PC-3 (cell line): ENCODE results near the gene RND3. TPM values are rescaled to one million over a fixed set of nuclear protein-coding genes. Genes with fewer than 3 reads are reported as not detected.

Experiments
- ATAC-seq: fragments of 200-7000 bp; cut with Tn5 transposase; 2 replicates; pipeline ENCODE4 v1.9.1; 2020; ENCODE audit warnings: mild to moderate bottlenecking, moderate library complexity
- BruUV-seq: library from RNA; stranded (reverse); fragments of 400-500 nt; replicated peaks from 2 replicates; lab custom pipeline; 2021; lab: Mats Ljungman, UMichigan
- CTCF ChIA-PET: fragments of 300-600 bp; sonication (Branson Sonifier 250); formaldehyde crosslinking; loops from one replicate; lab custom pipeline; 2022; ENCODE audit warnings: antibody characterized with exemption; lab: Charles Lee
- POLR2A ChIA-PET: fragments of 300-600 bp; sonication (Branson Sonifier 250); formaldehyde crosslinking; loops from one replicate; lab custom pipeline; 2022; ENCODE audit warnings: antibody characterized with exemption; ENCODE audit not compliant: unreplicated experiment; lab: Charles Lee
- DNase-seq: peaks from one replicate; pipeline ENCODE4 v3.0.0-alpha.2; 2015
- H2AFZ ChIP-seq: fragments of 300-600 bp; sonication (generic); 2 replicates; pipeline ENCODE4 v1.6.0; 2016; ENCODE audit warnings: antibody characterized with exemption, low read length
- H3F3A ChIP-seq: fragments of 300-600 bp; sonication (generic); one replicate; pipeline ENCODE4 v1.6.0; 2017; ENCODE audit warnings: antibody characterized with exemption, low read length, control low read depth, mild to moderate bottlenecking; ENCODE audit not compliant: unreplicated experiment
- H3K27ac ChIP-seq: fragments of 300-600 bp; sonication (generic); 2 replicates; pipeline ENCODE4 v1.5.1; 2016; ENCODE audit warnings: mild to moderate bottlenecking, low read length
- H3K27me3 ChIP-seq: fragments of 300-600 bp; sonication (generic); 2 replicates; pipeline ENCODE4 v1.6.1; 2016; ENCODE audit warnings: low read length, mixed read lengths
- H3K36me3 ChIP-seq: fragments of 300-600 bp; sonication (generic); 2 replicates; pipeline ENCODE4 v1.6.1; 2016; ENCODE audit warnings: low read depth, mixed run types, low read length, mixed read lengths
- H3K4me1 ChIP-seq: fragments of 300-600 bp; sonication (generic); 2 replicates; pipeline ENCODE4 v1.5.1; 2016; ENCODE audit warnings: low read length; ENCODE audit not compliant: insufficient read depth
- H3K4me2 ChIP-seq: fragments of 300-600 bp; sonication (generic); 2 replicates; pipeline ENCODE4 v1.6.0; 2016; ENCODE audit warnings: low read length
- H3K4me3 ChIP-seq: fragments of 300-600 bp; sonication (generic); 2 replicates; pipeline ENCODE4 v1.5.1; 2016; ENCODE audit warnings: mild to moderate bottlenecking, low read length, mixed read lengths
- H3K79me2 ChIP-seq: fragments of 300-600 bp; sonication (generic); 2 replicates; pipeline ENCODE4 v1.6.1; 2017; ENCODE audit warnings: low read length, mixed read lengths
- H3K9ac ChIP-seq: fragments of 300-600 bp; sonication (generic); 2 replicates; pipeline ENCODE4 v1.6.0; 2016; ENCODE audit warnings: mild to moderate bottlenecking, low read length
- H3K9me2 ChIP-seq: fragments of 300-600 bp; sonication (generic); replicated peaks from 2 replicates; pipeline ENCODE4 v1.6.1; 2016; ENCODE audit warnings: mixed run types, low read length, mixed read lengths
- H3K9me3 ChIP-seq: fragments of 300-600 bp; sonication (generic); 2 replicates; pipeline ENCODE4 v1.6.1; 2016; ENCODE audit warnings: low read length, mixed read lengths
- H4K20me1 ChIP-seq: fragments of 300-600 bp; sonication (generic); 2 replicates; pipeline ENCODE4 v1.6.1; 2016; ENCODE audit warnings: low read length, mixed read lengths
- CTCF ChIP-seq: fragments of 300-600 bp; sonication (generic); conservative IDR thresholded peaks from 2 replicates; pipeline ENCODE4 v1.5.1; 2017; ENCODE audit warnings: antibody characterized with exemption, low read depth, mild to moderate bottlenecking, low read length
- EZH2 ChIP-seq: fragments of 300-600 bp; sonication (generic); IDR thresholded peaks from one replicate; pipeline ENCODE4 v1.6.1; 2017; ENCODE audit warnings: antibody characterized with exemption, mild to moderate bottlenecking, low read length; ENCODE audit not compliant: unreplicated experiment
- EZH2phosphoT487 ChIP-seq: fragments of 300-600 bp; sonication (generic); IDR thresholded peaks from 2 replicates; pipeline ENCODE4 v1.6.1; 2018; ENCODE audit warnings: mild to moderate bottlenecking, antibody characterized with exemption, low read length, borderline replicate concordance
- intact Hi-C: fragments of 100-400 bp; cut with micrococcal nuclease; formaldehyde crosslinking; loops from 2 replicates; pipeline ENCODE4 v1.9.0; 2023
- total RNA-seq: library from RNA; depleted of rRNA; stranded (reverse); fragments of >200 nt; gene quantifications from 2 replicates; pipeline ENCODE4 v1.2.3, GENCODE V29; 2014

Gene RND3
- total RNA-seq, 1 experiment from 2014 or later: 201 TPM

- Histone ChIP-seq H3K9ac (no peak overlapping the region), H3K9me3 (no peaks in the 10 kb centered on the region), H3K4me1 (peaks cover 9% of the 10 kb centered on the region; the same call in 1 of the 2 replicates), H3K4me2 (no peak overlapping the region), H3K4me3 (no peak overlapping the region), H3K9me2 (no peaks in the 10 kb centered on the region), H3K79me2 (no peaks in the 10 kb centered on the region), H3K36me3 (no peaks in the 10 kb centered on the region), H4K20me1 (no peaks in the 10 kb centered on the region), H3K27ac (no peak overlapping the region), H3F3A (no peaks in the 10 kb centered on the region), H3K27me3 (no peaks in the 10 kb centered on the region), H2AFZ (no peak overlapping the region)
- BruUV-seq: no TSS peak
- TF ChIP-seq EZH2phosphoT487: no peak
- no peak for TF ChIP-seq EZH2
- TF ChIP-seq CTCF: 0 out of 2 replicates have a peak, but pooled peaks have one; percentile 9
- ATAC-seq (no peak), DNase-seq (no peak)
- intact Hi-C loops: no loop called here
- ChIA-PET POLR2A (interaction anchor here (0.7 kb wide), 1 partner anchor 12 kb away, joined by 16 read pairs; no protein-coding TSS in a partner anchor), CTCF (no interaction called here)
Observed at GRCh38 chr2:150425121-150425955, 62.1 kb downstream of the RND3 start.

- no peak overlapping the region for H3K9ac ChIP-seq
- TF ChIP-seq CTCF (no peak), EZH2phosphoT487 (no peak), EZH2 (no peak)
- intact Hi-C loops: no loop called here
- H3F3A ChIP-seq: no peaks in the 10 kb centered on the region
- no peak overlapping the region for H2AFZ ChIP-seq
- H3K4me3 ChIP-seq: no peak overlapping the region
- ATAC-seq (no peak), DNase-seq (no peak)
- H3K9me3 ChIP-seq: no peaks in the 10 kb centered on the region
- no peaks in the 10 kb centered on the region for H3K79me2 ChIP-seq
- H3K4me2 ChIP-seq: no peak overlapping the region
- no peaks in the 10 kb centered on the region for H3K9me2 ChIP-seq
- H3K27ac ChIP-seq: no peak overlapping the region
- POLR2A ChIA-PET: no interaction called here
- no peaks in the 10 kb centered on the region for H3K36me3 ChIP-seq
- no peaks in the 10 kb centered on the region for H3K27me3 ChIP-seq
- no peaks in the 10 kb centered on the region for H4K20me1 ChIP-seq
- H3K4me1 ChIP-seq: peaks cover 16% of the 10 kb centered on the region; the same call in 1 of the 2 replicates
- CTCF ChIA-PET: no interaction called here
- no TSS peak for BruUV-seq
Observed at GRCh38 chr2:150424406-150424805, 63.1 kb downstream of the RND3 start.

- POLR2A ChIA-PET: no interaction called here
- peaks cover 11% of the 10 kb centered on the region; the same call in 1 of the 2 replicates for H3K4me1 ChIP-seq
- H3K36me3 ChIP-seq: no peaks in the 10 kb centered on the region
- H3K9me2 ChIP-seq: no peaks in the 10 kb centered on the region
- no peak for TF ChIP-seq EZH2
- TF ChIP-seq EZH2phosphoT487: no peak
- TF ChIP-seq CTCF: no peak
- no peaks in the 10 kb centered on the region for H3K27me3 ChIP-seq
- no TSS peak for BruUV-seq
- DNase-seq (no peak), ATAC-seq (no peak)
- CTCF ChIA-PET: no interaction called here
- no peak overlapping the region for H2AFZ ChIP-seq
- H3K4me3 ChIP-seq: no peak overlapping the region
- intact Hi-C loops: no loop called here
- H3K79me2 ChIP-seq: no peaks in the 10 kb centered on the region
- no peaks in the 10 kb centered on the region for H3F3A ChIP-seq
- no peaks in the 10 kb centered on the region for H4K20me1 ChIP-seq
- H3K9ac ChIP-seq: no peak overlapping the region
- no peak overlapping the region for H3K27ac ChIP-seq
- no peaks in the 10 kb centered on the region for H3K9me3 ChIP-seq
- no peak overlapping the region for H3K4me2 ChIP-seq
Observed at GRCh38 chr2:150421126-150421651, 66.3 kb downstream of the RND3 start.
